Measurements from ENCODE around the gene SETBP1.

Gene SETBP1

DNA sequence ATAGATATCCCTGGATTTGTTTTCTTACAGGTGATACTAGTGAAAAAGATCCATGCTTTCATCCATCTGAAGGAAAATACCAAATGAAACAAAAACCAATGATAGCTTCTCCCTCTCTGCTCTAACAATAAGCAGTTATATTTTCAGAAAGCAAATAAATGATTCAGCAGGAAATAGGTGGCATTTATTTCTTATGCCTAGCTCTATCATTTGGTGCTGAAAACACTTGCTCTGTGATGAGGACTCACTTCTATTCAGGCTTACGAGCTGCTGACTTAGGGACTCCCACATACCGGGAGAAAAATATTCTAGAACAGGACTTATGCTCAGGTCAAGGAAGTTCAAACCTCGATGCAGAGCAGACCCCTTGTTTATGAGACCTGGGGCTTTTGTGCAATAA lies 142.6 kb downstream of the SETBP1 start:
- DNase-seq, result no peak

DNA sequence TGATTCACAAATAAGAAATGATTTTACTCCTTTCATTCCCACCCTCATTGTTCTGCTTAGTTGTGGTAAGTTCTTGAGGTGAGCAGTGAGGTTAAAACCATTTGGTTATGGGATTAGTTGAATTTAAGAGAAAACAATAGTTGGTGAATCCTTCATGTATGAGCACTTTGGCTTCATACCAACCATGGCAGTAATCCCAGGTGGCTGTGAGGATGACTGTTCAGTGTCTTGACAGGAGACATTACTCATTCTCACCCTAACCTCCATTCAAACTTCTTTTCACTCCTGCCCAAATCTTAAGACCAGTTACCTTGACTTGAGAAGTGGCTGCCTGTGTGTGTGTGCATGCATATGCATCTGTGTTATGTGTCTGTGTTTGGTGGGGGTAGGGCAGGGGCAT lies 143.1 kb downstream of the SETBP1 start:
- DNase-seq, result no peak

DNA sequence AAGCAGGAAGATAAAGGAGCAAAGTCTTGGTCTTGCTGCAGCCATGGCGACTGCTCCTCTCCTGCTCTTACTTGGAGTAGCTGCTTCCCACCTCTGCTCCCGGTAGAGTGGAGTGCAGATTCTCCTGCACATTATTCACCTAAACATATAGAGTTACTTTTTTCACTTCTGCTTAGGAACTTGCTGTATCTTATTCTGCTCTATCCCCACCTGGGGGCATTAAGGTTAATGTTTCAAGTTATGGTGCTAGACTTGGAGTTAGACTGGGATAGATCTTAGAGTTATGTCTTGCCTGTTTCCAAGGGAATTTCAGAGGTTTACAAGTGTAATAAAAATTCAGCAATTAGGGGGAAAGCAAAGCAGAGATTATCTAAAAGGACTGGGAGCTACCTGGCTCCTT lies 144.2 kb downstream of the SETBP1 start:
- DNase-seq, result no peak

GRCh38 chr18:44826418-44827259 lies 146.0 kb downstream of the SETBP1 start:
- DNase-seq, result no peak

DNA sequence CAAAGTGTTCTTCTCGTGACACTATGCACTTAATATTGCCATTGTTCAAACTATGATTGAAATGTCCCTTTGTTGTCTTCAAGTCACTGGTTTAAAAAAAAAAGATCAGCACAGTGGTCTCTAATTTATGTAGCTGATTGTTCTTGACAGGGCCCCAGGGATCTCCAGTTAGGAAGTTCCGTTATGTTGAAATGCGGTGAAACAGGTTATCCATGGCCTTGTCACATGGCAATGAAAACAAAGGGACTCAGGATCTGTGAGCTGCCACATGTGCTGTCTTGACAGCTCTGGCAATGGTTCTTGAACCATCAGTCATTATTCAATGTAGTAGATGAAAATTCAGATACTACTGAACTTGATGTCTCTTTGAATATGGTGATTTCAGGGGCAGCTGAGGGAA lies 147.4 kb downstream of the SETBP1 start:
- no peak for DNase-seq

DNA sequence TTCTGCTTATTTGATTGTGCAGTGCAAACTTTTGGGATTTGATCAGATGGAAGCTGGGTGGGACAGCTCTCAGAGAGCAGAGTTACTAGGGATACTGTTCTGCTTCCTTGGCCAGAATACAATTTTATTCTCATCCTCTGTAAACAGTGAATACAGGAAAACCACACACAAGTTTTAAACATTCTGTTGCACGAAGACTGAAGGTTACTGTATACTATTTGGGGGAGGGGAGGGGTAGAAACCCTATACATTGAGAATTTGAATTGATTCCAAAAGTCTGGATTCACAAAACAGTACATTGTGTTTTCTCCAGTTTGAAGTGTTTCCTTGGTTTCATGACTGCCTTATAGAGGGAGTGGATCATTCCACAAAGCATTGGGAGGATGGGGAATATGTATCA lies 149.9 kb downstream of the SETBP1 start:
- DNase-seq, result no peak

- no peak for DNase-seq
Measured at GRCh38 chr18:44833786-44834185, 153.1 kb downstream of the SETBP1 start.

DNA sequence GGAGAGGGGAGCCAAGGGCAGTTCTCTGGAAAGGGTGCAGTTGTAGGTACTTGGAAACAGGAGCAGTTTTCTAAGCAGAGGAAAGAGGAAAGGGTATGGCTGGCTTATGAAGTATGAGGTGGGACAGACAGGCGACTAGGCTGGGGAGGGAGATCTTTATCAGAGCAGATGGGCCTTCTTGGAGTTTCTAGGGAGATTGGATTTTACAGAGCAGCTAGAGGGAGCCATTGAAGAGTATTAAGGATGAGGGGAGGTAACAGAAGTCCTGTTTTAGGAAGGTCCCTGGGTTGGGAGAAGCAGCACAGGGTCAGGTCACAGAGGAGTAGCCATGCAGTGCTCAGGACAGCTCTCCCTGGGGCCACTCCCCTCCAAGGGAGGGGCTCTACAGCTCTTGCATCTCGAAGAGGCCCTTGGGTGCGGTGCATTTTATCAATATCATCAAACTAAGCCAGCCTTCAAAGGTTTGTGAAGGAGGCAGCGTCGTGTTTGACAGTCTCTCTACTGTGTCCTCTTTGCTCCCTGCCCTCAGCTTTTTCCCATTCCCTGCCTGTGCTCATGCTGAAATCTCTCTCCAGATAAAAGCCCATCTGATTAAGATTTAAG lies 154.3 kb downstream of the SETBP1 start:
- no peak for DNase-seq

DNA sequence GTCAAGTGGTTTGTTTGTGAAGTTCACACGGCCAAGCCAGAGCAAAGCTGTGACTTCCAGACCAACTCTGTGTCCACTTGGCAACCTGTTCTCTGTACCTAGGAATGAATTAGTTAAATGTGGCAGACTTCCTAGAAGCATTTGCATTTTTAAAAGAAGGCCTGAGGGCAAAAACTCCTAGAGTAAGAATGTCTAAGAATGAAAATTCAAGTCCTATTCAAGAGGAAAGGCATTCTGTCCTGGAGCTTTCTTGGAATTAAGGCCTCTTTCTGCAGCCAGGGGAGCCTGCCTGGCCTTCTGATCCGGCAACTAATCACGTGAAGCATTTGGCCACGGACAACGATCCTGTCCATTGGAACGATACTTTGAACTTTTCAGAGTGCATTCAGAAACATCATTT lies 155.0 kb downstream of the SETBP1 start:
- DNase-seq, result no peak

DNA sequence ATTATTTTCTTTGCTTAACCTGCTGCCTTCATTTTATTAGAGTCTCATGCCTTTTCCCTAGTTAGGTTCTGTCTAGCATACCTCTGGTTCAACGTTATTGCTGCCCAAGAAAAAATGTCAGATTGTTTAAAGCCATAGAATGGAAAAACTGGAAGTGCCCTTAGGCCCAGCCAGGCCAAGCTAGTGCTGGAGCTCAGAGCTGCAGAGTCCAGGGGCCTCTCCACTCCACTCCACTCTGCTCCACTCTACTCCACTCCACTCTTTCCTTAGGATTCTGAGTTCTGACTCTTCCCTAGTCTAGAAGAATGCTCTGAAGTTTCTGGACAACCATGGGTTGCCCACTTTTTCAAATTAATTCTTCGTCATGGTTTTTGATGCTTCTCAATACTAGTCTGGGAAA lies 155.6 kb downstream of the SETBP1 start:
- DNase-seq, result no peak

GRCh38 chr18:44837482-44838180 lies 156.9 kb downstream of the SETBP1 start:
- no peak for DNase-seq

- DNase-seq, result peak; percentile 84
Measured at GRCh38 chr18:44838971-44839666, 158.4 kb downstream of the SETBP1 start.

GRCh38 chr18:44840058-44840790 lies 159.5 kb downstream of the SETBP1 start:
- DNase-seq, result no peak

DNA sequence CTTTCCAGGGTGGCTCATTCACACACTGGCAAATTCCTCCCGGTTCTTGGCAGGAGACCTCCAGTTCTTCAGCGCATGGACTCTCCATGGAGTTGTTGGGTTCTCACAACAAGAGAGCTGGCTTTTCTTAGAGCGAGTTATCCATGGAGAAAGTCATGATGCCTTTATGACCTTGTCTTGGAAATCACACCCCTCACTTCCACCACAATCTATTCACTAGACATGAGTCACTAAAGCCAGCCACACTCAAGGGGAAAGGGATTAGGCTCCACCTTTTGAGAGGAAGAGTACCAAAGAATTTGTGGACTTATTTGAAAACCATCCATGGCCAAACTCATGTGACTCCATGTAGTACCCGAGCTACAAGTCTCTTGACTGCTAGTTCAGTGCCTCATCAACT lies 160.5 kb downstream of the SETBP1 start:
- no peak for DNase-seq

GRCh38 chr18:44841752-44842587 lies 161.3 kb downstream of the SETBP1 start:
- no peak for DNase-seq

DNA sequence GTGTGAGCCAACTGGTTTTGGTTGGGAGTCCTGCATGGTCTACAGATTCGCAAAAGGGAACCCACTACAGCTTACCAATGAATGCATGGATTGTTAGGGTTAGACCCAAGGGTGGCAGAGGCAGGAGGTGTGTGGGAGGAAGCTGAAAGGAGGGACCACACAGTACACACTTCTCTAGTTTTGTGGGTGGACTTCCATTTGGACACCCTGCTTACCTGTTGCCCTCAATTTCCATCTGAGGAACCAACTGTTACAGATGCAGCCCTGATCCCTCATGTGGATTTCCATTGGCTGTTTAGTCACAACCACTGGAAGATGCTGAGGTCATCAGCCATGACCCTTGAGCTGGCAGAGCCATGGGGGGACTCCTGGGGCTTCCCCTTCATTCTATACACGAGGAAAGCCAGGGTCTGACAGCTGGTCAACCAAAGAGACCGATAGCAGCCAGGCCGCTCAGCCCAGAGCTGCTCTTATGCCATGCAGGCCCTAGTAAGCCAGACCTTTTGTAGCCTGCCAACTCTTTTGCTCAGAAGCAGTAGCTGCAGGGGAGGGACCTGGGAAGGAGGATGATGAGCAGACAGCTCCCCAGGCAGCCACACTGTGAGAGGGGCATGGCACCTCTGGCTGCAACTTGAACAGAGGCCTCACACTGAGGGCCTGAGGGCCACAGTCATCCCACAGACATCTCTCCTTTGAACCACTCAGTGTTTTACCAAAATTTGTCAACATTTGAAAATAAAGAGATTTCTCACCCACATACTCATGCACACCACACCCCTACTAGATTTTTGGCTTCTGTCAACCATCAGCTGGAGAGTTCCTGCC lies 162.1 kb downstream of the SETBP1 start:
- no peak for DNase-seq

- no peak for DNase-seq
Measured at GRCh38 chr18:44844486-44844885, 163.8 kb downstream of the SETBP1 start.

DNA sequence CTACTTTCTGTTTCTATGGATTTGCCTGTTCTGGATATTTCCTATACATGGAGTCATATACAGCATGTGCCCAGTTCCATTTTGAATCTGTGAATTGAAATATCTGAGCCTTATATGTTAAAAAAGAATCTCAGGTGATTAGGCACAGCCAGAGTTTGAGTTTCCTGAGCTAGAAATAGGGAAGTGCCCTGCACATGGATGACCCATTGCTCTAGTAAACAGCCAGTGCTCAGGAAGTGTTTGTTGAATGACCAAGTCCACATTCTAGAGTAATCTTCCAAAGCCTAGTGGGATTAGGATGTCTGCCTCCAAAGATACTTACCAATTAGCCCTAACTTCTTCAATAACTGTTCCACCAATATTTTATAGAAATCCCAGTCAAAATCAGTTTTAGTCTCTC lies 165.8 kb downstream of the SETBP1 start:
- DNase-seq, result no peak

DNA sequence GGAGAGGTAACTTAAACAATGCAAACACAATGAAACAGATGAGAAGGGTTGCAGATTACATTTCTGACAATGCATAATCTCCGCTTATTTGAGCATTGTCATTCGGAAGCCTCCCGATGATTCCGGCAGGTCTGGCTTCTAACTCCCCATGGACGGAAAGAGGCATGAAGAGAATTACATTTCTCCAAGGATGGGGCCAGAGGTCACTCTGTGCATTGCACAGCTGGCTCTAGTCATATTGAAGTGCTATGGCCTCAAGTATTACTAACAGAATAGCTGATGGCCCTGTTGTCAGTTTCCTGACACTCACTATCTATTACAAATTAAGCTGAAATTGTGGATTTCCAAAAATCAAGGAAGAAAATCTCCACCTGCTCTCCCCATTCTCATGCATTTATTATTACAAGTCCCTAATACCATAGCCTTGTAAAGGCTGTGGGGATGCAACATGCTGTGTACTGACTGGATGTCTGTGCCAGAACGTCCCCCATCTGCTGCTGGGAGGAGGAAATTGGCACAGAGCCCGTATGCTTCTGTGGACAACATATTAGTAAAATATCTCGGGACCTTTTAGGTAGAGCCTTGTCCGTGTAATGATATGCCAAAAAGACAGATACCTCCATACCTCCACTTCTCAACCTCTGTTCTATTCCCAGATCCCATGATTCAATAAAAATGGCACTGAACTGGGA lies 168.1 kb downstream of the SETBP1 start:
- DNase-seq, result no peak

DNA sequence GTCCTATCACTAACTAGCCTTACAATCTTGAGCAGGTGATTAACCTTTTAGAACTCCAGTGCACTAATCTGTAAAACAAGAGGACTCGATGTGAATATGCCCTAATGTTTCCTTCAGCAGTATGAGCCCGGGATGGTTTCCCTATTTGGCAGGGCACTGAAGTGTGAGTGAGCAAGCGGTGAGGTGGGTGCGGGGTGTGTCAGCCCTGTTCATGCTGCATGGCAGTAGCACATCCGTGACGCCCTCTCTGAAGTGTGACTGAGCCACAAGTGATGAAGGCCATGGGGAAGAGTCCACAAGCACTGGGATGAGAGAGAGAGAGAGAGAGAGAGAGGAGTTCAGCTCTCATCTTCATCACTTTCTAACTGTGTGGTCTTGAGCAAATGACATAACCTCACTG lies 168.7 kb downstream of the SETBP1 start:
- no peak for DNase-seq

Measured in GF-D8 (cell line).